Neural cell (in vitro differentiated cells): Measurements from ENCODE around the gene GPATCH2L.

Source experiments
- CTCF ChIP-seq: fragments of 450-650 bp; IDR thresholded peaks from 2 replicates; pipeline ENCODE4 v1.5.1; 2014; ENCODE audit warnings: antibody characterized with exemption, mild to moderate bottlenecking, moderate library complexity; ENCODE audit not compliant: poor library complexity, severe bottlenecking
- EP300 ChIP-seq: fragments of 450-650 bp; conservative IDR thresholded peaks from 2 replicates; pipeline ENCODE4 v1.6.1; 2014; ENCODE audit warnings: antibody characterized with exemption, mild to moderate bottlenecking, moderate library complexity; ENCODE audit not compliant: poor library complexity, severe bottlenecking
- EZH2 ChIP-seq: fragments of 200-600, 300-800 bp; shearing (Covaris generic), sonication (generic); IDR thresholded peaks from 2 replicates; pipeline ENCODE4 v1.6.1; 2014; ENCODE audit warnings: antibody characterized with exemption, low read length, borderline replicate concordance, mild to moderate bottlenecking; ENCODE audit not compliant: insufficient read depth, poor library complexity, severe bottlenecking
- POLR2AphosphoS5 ChIP-seq: IDR thresholded peaks from 2 replicates; pipeline ENCODE4 v1.6.1; 2012
- RAD21 ChIP-seq: fragments of 450-650 bp; conservative IDR thresholded peaks from 2 replicates; pipeline ENCODE4 v1.6.1; 2014; ENCODE audit warnings: antibody characterized with exemption, mild to moderate bottlenecking, moderate library complexity
- TAF1 ChIP-seq: IDR thresholded peaks from 2 replicates; pipeline ENCODE4 v1.6.1; 2012; ENCODE audit warnings: low read depth
- TF ChIP-seq, protein P1 (sequence below): IDR thresholded peaks from 2 replicates; pipeline ENCODE4 v1.6.1; 2012; ENCODE audit warnings: borderline replicate concordance

DNA sequence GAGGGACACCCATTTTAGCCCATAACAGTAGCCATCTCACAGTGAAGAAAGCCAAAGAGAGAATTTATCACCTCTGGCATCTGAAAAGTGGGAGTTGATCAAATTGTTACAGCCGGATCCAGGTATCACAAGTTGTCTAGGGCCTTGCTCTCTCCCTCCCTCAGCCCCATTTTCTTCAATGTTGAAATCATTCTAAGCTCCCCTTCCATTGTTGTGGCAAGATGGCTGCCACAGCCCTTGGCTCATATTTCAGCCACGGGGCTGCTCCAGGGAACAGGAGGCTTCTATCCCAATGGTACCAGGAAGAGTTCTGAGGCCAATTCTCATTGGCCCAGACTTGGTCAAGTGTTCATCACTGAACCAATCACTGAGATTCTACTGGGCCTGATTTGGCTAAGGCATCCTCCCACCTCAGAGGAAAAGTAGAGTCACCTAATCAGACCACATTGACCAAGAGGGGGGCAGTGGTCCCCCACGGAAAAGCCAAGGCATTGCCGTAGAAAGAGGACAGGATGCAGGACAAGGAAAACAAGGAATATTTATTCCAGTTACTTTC is 106.2 kb downstream of the GPATCH2L start:
- TF ChIP-seq CTCF (no peak), EZH2 (no peak), TAF1 (no peak), POLR2AphosphoS5 (no peak), RAD21 (no peak), EP300 (no peak)
- TF ChIP-seq, protein P1, sequence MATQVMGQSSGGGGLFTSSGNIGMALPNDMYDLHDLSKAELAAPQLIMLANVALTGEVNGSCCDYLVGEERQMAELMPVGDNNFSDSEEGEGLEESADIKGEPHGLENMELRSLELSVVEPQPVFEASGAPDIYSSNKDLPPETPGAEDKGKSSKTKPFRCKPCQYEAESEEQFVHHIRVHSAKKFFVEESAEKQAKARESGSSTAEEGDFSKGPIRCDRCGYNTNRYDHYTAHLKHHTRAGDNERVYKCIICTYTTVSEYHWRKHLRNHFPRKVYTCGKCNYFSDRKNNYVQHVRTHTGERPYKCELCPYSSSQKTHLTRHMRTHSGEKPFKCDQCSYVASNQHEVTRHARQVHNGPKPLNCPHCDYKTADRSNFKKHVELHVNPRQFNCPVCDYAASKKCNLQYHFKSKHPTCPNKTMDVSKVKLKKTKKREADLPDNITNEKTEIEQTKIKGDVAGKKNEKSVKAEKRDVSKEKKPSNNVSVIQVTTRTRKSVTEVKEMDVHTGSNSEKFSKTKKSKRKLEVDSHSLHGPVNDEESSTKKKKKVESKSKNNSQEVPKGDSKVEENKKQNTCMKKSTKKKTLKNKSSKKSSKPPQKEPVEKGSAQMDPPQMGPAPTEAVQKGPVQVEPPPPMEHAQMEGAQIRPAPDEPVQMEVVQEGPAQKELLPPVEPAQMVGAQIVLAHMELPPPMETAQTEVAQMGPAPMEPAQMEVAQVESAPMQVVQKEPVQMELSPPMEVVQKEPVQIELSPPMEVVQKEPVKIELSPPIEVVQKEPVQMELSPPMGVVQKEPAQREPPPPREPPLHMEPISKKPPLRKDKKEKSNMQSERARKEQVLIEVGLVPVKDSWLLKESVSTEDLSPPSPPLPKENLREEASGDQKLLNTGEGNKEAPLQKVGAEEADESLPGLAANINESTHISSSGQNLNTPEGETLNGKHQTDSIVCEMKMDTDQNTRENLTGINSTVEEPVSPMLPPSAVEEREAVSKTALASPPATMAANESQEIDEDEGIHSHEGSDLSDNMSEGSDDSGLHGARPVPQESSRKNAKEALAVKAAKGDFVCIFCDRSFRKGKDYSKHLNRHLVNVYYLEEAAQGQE, result no peak
